ENCODE data around the gene DAG1.

DAG1 gene

GRCh38 chr3:49519296-49519695 is 49.2 kb downstream of the DAG1 start:
- DNase-seq: no peak

GRCh38 chr3:49519916-49520385 is 49.9 kb downstream of the DAG1 start:
- no peak for DNase-seq

GRCh38 chr3:49523756-49524747 is 54.0 kb downstream of the DAG1 start:
- DNase-seq: no peak

- no peak for DNase-seq
Observed at GRCh38 chr3:49529567-49529966, 59.5 kb downstream of the DAG1 start.

GRCh38 chr3:49530231-49530630 is 60.2 kb downstream of the DAG1 start:
- no peak for DNase-seq

- DNase-seq: no peak
Observed at GRCh38 chr3:49530701-49531100, 60.6 kb downstream of the DAG1 start.

- no peak for DNase-seq
Observed at GRCh38 chr3:49531218-49531617, 61.2 kb downstream of the DAG1 start.

- no peak for DNase-seq
Observed at GRCh38 chr3:49531715-49532114, 61.6 kb downstream of the DAG1 start.

GRCh38 chr3:49533031-49533430 is 63.0 kb downstream of the DAG1 start:
- no peak for DNase-seq

GRCh38 chr3:49533786-49534519 is 63.9 kb downstream of the DAG1 start:
- DNase-seq: no peak

GRCh38 chr3:49534581-49535441 is 64.7 kb downstream of the DAG1 start:
- peak; percentile 28 for DNase-seq

- DNase-seq: no peak
Observed at GRCh38 chr3:49535971-49536874, 66.2 kb downstream of the DAG1 start.

- DNase-seq: no peak
Observed at GRCh38 chr3:49536875-49537533, 66.9 kb downstream of the DAG1 start.

GRCh38 chr3:49539659-49540560 is 69.8 kb downstream of the DAG1 start:
- DNase-seq: peak; percentile 73

GRCh38 chr3:49552087-49552486 is 82.0 kb downstream of the DAG1 start:
- no peak for DNase-seq

- DNase-seq: no peak
Observed at GRCh38 chr3:49553324-49553691, 83.2 kb downstream of the DAG1 start.

- peak; percentile 76 for DNase-seq
Observed at GRCh38 chr3:49553692-49554632, 83.9 kb downstream of the DAG1 start, which contains the start of gene BSN. BSN (plus strand) TSS chr3:49554477; CDS start chr3:49554603, 126 bp downstream.

- DNase-seq: no peak
Observed at GRCh38 chr3:49554633-49555265, 84.7 kb downstream of the DAG1 start.
